ENCODE data around the gene UBE2J2.

UBE2J2 gene

DNA sequence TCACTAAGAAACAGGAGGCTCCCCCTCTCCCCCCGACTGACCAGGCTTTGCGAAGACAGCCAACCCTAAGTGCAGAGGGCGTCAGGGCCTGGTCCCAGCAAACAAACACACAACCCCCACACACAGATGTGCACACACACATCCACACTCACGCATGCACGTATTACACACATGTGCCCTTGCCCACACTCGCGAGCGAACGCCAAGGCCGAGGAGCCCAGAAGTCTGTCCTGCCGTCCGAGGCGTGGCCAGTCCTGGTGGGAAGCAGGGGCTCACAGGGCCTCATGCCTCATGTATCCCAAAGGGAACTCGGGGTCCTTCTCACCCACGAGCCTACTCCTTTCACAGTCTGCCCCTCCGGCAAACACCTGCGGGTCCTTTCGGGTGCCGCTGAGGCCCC lies 43.9 kb downstream of the UBE2J2 start:
- in situ Hi-C loops (cut with HindIII; ENCODE audit: low sequenced_read_pairs) = no loop called here

DNA sequence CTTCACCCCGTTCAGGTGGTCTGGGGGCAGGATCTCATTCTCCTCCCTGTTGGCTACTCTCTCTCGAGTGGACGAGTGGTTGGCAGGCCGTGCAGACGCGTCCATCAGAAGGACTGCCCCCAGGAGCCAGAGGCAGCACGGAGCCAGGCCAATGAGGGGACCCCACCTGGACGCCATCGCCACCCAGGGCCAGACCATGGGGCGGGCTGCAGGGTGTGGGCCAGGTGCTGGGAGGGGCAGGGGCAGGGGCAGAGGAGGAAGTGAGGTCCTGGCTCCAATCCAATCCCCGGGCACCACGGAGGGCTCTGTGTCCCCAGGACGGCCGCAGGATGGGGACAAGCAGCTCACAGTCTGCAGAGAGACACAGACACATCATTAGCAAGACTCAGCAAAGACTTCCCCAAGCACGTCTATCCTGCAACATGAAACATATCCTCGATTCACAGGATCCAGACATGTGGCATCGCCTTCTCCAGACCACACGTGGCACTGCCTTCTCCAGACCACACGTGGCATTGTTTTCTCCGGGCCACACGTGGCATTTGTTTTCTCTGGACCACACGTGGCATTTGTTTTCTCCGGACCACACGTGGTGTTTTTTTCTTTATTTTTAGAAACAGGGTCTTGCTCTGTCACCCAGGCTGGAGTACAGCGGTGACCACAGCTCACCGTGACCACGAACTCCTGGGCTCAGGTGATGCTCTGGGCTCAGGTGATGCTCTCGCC lies 44.9 kb downstream of the UBE2J2 start:
- in situ Hi-C loops (cut with HindIII; ENCODE audit: low sequenced_read_pairs) = no loop called here

DNA sequence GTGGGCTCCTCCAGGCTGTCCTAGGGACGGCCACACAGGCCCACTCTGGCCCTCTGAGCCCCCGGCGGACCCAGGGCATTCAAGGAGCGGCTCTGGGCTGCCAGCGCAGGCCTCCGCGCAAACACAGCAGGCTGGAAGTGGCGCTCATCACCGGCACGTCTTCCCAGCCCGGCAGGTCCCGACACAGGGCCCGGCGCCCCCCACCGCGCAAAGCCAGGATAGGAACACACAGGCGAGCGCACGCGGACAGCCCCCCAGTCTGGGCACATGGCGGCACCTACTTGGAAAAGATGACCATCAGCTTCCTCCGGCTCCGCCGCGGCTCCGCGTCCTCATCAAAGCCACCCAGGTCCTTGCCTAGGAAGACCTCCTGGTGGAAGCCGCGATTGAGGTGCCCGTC lies 45.5 kb downstream of the UBE2J2 start:
- in situ Hi-C loops (cut with HindIII; ENCODE audit: low sequenced_read_pairs) = no loop called here

DNA sequence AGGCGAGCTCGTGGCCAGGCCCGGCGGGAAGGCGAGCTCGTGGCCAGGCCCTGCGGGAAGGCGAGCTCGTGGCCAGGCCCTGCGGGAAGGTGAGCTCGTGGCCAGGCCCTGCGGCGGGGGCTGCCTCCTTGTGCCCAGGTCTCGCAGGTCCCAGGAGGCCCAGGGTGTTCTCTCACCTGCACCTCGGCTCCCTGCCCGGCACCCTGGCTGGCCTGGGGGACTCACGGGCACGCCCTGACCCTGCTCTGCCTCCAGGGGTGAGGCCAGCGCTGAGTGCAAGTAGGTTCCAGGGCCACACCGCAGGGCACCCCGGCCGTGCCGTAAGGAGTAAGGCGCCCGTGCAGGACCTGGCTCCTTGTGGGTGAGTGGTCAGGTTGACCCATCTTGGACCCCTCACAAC lies 46.3 kb downstream of the UBE2J2 start:
- in situ Hi-C loops (cut with HindIII; ENCODE audit: low sequenced_read_pairs) = no loop called here

DNA sequence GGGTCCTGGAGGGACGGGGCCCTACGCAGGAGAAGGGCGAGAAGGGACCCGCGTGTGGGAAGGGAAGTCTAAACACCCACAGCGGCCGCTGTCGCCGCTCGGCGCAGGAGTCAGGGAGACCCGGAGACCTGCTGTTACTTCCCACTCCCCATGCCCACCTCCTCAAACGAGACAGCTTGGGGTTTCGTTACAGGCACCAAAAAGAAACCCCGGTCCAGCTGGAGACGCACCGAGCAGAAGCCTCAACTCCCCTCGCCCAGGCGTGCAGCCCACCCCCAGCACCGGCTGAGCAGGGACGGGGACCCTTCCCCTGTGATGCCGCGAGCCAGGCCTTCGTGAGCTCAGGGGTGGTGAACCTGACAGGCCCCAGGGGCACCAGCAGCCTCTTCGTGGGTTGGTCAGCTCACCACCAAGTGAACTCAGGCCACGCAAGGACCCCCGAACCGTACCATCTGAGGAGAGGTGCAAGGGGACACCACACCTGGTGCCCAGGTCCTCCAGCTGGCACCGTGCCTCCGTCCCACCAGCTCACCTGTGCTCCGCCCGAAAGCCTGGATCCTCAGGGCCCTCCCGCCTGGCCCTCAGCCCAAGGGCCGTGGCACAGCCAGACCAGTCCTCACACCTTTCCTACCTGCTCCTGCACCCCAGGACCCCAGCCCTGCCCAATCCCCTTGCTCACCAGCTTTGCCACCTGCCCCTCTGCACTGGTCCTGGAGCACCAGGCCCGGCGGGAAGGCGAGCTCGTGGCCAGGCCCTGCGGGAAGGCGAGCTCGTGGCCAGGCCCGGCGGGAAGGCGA lies 46.9 kb downstream of the UBE2J2 start:
- in situ Hi-C loops (cut with HindIII; ENCODE audit: low sequenced_read_pairs) = no loop called here

DNA sequence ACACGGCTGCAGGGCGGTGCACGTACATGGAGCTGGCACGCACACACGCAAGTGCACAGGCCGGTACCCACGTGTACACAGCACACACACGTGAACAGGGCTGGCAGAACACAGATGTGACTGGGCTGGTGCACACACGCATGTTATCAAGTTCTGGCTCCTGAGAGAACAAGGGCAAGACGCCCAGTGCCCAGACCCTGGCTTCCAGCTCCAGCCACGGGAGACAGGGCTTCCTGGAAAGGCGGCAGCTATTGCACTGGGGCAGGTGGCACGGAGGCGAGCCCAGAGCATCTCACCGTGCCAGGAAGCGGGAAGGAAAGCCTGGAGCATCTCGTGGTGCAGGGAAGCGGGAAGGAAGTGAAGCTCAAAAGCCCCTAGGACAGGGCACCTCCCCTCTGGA lies 47.7 kb downstream of the UBE2J2 start:
- in situ Hi-C loops (cut with HindIII; ENCODE audit: low sequenced_read_pairs) = no loop called here

DNA sequence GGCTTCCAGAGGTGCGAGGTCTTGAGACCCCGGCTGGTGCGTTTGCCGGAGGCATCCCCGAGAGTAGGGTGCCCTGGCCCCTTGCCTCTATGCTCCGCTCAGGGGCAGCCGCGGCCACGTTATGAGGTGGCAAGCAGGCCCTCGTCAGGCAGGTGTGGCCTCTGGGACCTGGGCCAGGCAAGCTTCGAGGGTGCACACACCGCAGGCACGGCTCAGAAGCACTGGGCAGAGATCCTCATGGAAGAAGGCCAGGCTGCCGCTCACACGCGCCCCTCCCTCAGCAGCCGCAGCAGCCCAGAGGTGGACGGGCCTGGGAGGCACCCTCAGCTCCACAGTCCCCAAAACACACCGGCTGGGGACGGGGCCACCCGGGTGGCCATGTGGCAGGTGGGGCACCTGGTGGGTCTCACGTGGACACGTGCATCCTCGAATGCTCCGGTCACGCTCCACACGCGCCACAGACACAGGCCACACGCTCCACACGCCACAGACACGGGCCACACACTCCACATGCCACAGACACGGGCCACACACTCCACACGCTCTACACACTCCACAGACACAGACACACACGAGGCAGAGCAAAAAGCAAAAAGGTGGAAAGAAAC lies 48.3 kb downstream of the UBE2J2 start:
- in situ Hi-C loops (cut with HindIII; ENCODE audit: low sequenced_read_pairs) = no loop called here

DNA sequence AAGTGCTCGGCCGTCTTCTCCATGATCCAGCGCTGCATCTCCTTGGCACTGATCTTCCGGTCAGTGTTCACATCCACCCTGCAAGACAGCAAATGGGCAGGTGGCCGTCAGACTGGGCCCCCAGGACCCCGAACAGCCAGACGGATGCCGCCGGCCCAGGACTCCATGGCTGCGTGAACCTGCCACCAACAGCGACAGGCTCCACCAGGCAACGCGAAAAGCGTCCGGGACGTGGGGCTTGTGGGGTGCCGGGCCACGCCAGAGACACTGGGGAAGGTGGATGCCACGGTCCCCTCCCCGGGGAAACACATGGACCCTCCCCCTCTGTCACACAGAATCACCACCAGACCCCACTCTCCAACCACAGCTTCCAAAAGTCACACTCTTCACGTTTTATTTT lies 49.8 kb downstream of the UBE2J2 start:
- in situ Hi-C loops (cut with HindIII; ENCODE audit: low sequenced_read_pairs) = no loop called here

DNA sequence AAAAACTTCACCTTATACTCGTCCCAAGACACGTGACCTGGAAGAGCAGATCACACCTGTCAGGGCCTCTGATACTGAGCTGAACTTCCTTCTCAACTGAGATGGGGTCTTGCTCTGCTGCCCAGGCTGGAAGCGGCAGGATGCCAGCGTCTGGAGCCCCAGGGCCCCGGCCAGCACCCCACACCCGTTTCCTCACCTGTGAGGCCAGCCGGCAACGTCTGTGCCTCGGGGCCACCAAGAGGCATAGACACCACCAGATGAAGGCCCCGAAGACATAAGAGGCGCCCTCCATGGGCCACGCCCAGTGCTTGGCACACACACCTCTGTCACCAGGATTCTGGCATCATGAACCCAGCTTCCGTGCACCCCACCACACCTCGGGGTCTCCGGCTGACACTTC lies 50.3 kb downstream of the UBE2J2 start:
- in situ Hi-C loops (cut with HindIII; ENCODE audit: low sequenced_read_pairs) = no loop called here

DNA sequence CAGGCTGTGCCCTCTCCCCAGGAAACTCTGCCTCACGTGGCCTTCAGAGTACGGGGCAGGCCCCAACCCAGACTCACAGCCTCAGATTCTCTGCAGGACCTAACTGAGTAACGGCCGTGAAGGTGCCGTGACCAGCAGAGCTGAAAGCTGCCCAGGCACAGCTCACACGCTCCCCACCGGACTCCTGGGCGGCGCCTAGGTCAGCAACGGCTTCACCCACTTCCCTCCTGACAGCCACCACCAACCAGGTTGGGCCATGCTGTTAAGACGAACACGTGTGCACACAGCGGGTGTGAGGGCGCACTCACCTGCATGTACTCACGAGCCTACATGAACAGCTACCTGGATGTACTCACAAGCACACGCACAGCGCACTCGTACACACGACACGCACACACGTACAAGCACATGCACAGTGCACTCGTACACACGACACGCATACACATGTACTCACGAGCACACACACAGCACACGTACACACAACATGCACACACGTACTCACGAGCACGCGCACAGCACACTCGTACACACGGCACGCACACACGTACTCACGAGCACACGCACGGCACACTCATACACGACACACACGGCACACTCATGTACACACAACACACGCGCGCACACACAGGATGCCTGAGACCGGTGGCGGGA lies 51.0 kb downstream of the UBE2J2 start:
- in situ Hi-C loops (cut with HindIII; ENCODE audit: low sequenced_read_pairs) = no loop called here

DNA sequence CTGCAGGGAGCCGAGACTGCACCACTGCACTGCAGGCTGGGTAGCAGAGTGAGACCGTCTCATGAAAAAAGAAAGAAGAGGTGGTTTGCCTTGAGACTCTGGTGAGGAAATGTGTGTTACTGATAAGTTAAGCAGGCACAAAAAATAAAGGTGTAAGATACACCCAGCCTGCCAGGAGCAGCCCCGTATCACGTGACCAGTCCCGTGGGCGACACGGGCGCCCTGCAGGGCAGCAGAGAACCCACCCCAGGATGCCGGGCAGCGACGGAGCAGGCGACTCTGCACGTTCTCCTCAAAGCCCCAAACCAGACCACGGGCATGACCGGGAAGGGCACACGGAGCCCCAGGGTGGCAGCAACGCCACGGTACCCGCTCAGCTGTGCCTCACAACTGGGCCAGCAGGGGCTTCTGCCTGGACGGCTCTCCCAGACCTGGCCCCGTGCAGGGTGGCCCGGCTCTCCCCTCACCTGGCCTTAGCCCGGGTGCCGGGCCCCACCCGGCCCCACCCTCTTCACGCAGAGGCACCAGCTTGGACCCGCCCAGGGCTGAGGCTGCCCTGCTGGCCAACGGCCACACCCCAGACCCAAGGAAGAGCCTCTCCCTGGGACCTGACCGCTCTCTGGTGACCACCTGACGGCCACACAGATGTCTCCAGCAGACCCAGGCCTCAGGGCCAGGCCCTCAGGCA lies 51.6 kb downstream of the UBE2J2 start:
- in situ Hi-C loops (cut with HindIII; ENCODE audit: low sequenced_read_pairs) = no loop called here

DNA sequence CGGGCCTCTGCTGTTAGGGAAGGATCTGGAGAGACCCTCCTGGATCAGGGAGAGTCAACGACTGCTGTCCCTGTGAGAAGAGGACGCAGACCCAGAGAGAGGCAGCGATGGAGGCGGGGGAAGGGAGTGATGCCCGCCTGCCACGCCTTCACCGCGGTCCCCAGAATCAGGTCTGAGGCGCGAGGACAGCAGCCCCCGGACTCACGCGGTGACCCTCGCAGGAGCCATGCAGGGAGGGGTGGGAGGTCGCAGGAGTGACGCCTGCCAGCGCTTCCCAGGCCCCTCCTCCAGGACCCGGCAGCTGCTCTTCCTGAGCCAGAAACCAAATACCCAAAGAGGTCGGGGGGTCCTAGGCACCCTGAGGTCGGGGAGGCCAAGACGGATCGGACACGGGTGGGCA lies 53.5 kb downstream of the UBE2J2 start:
- in situ Hi-C loops (cut with HindIII; ENCODE audit: low sequenced_read_pairs) = no loop called here

DNA sequence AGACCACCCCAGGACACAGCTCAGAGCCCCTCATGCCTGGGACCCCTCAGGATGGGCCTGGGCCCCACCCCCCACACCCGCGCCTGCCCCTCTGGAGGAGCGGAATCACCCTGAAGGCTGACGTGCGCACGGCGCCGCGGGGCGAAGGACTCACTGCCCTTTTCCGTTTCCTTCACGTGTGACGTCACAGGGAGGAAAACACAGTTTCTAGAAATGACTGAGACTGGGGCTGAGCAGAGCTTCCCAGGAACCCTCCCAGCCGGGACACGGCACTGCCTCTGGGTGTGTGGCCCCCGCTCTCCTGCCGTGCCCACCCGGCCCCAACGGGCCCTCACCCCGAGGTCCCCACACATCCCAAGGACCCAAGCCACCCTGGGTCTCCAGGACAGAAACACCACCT lies 54.3 kb downstream of the UBE2J2 start:
- in situ Hi-C loops (cut with HindIII; ENCODE audit: low sequenced_read_pairs) = no loop called here

DNA sequence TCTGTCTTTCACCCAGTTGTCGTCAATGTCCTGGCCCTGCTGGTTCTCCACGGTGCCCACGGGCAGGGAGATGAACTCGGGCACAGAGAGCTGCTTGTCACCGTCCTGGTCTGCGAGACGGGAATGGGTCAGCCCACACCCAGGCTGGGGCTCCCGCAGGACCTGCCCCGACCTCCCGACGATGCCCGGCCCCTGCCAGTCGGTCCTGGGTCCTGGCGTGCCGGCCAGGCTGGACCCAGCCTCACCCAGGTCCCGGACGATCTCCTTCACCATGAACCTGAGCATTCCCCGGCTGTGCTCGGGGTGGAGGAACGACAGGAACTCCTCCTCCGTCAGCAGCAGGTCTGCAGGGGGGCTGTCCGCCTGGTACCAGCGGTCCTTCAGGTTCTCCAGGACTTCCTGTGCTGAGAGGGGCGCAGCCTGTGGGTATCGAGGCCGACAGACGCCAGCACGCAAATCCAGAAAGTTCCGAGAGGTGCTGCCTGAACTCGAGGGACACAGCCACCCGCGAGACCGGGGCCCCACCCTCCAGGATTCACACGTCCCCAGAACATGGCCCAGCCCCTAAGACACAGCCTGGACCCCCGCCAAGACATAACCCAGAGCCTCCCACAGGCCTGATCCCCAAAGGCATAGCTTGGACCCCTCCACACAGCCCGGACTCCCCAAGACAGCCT lies 55.0 kb downstream of the UBE2J2 start:
- in situ Hi-C loops (cut with HindIII; ENCODE audit: low sequenced_read_pairs) = no loop called here

DNA sequence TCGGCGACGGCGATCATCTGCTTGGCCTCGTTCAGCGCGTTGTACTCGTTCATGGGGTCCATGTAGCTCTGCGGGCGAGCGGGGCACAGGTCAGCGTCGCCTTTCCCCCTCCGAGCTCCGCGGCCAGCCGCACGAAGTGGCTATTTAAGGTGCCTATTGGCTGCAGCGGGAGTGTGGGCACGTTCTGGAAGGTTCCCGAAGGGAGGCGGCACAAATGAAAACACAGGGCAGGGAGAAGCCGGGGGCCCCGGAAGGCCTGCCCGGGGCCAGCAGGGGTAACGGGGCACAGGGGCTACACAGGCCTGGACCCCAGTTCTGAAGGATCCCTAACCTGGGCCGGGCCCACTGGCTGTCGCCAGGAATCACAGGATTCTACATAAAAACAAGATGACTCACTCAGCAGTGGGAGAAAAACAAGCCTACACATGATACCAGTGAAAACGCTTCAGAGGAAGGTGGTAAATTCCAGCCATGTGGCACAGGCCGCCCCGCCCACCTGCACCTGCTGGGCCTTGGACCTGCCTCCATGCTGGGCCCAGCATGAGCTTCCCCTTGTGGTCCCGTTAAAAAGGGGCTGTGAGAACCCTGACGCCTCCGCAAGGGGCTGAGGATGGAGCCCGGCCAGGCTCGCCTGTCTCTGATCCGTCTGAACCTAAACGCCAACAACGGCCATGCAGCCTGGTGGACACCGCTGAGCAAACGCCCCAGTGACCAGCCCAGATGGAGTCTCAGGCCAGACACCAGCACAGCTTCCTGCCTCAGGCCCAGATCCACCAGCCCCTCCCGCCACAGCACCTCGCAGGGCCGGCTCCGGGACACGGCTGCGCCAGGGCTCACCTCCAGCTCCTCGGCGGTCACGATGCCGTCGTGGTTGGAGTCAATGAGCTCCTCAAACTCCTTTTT lies 55.8 kb downstream of the UBE2J2 start:
- in situ Hi-C loops (cut with HindIII; ENCODE audit: low sequenced_read_pairs) = no loop called here

DNA sequence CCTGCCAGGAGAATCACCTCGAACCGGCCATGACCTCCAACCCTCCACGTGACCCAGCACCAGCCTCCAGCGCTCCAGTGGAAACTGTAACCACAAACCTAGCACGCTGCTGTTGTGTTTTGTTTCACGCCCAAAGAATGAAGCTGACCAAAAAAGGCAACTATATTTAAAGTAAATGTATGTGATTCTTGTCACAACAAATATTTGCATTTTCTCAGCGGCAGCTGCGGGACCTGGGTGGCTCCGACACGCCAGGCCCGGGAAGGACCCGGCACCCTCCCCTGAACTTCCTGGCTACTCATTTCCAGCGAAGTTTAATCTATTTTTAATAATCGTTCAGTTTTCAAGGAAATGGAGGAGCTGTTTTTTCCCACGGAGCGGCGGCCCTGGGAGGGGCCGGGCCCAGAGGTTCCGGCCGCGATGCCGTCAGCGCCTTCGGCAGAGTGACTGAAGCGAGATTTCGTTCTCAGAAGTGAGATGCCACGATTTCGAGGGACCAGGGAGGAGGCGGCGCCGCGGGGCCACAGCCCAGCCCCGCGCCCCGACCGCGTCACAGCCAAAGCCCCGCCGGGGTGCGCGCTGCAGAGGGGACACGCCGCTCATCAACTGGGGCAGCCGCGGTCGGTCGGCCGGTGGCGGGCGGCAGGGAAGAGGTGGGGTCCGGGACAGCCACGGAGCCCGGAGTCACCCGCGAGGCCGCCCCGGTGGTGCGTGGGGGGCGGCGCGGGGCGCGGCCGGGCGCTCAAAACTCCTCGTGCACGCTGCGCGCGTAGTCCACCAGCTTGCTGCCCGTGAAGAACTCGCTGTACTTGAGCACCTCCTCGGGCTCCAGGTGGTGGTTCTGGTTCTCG lies 56.7 kb downstream of the UBE2J2 start:
- in situ Hi-C loops (cut with HindIII; ENCODE audit: low sequenced_read_pairs) = no loop called here

DNA sequence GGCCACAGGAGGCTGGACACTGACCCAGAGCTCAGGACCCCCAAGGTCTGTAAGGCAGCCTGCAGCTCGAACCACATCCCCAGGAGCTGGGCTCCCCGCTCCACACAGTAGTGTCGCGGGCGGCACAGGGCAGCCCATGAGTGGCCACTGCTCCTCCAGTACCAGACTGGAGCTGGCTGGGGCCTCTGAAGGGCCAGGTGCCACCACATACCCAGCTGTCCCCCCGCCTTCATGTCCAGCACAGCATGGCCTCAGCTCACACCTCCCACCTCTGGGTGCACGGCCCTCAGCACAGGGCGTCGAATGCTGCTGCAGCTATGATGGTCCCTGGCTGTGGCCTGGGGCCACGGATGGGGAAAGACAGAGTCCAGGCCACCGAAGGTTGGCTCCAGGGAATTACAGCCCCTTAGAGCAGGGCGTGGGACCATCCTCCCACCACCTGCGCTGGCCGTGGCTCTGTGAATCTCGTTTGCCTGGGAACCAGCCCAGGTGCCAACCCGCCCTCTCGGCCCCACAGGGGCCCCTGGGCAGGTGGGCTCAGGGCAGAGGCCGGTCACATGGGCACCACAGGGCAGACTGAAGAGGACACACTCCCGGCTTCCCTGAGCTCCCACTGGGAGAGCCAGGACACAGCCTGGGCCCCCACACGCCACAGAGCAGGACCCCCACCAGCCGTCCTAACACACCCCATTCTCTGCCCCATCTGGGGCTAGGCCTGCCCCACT lies 57.6 kb downstream of the UBE2J2 start:
- in situ Hi-C loops (cut with HindIII; ENCODE audit: low sequenced_read_pairs) = no loop called here
